Naive B cell (primary cell): ENCODE data around the gene RNF181. TPM values are rescaled to one million over a fixed set of nuclear protein-coding genes. Genes with fewer than 3 reads are reported as not detected.

ENCODE experiments used
- ATAC-seq, 2 donors: fragments of 150-1000 bp; cut with Tn5 transposase; 2 replicates each; pipeline ENCODE4 v1.10.0; 2021; ENCODE audit warnings: low read depth in 2 of 2, mild to moderate bottlenecking in 2 of 2, moderate library complexity in 2 of 2
- DNase-seq: peaks from one replicate; pipeline ENCODE4 v3.0.0; 2022
- H3K27ac Mint-ChIP-seq, 6 donors: one replicate each; pipeline ENCODE4 v1.8.0; 2020 to 2022; ENCODE audit warnings: mild to moderate bottlenecking in 6 of 6, mixed read lengths in 6 of 6, moderate library complexity in 5 of 6, inconsistent platforms in 2 of 6
- H3K27me3 Mint-ChIP-seq, 3 donors: one replicate each; pipeline ENCODE4 v1.8.0; 2021 to 2022; ENCODE audit warnings: mixed read lengths in 3 of 3, mild to moderate bottlenecking in 1 of 3
- H3K36me3 Mint-ChIP-seq, 2 donors: one replicate each; pipeline ENCODE4 v1.8.0; 2020 to 2022; ENCODE audit warnings: mixed read lengths in 2 of 2, inconsistent platforms in 1 of 2, mild to moderate bottlenecking in 1 of 2
- H3K4me1 Mint-ChIP-seq, 3 donors: one replicate each; pipeline ENCODE4 v1.8.0; 2020 to 2022; ENCODE audit warnings: mixed read lengths in 3 of 3, inconsistent platforms in 1 of 3, mild to moderate bottlenecking in 1 of 3, moderate library complexity in 1 of 3
- H3K4me3 Mint-ChIP-seq, 8 donors: one replicate each; pipeline ENCODE4 v1.8.0; 2020 to 2022; ENCODE audit warnings: mild to moderate bottlenecking in 8 of 8, mixed read lengths in 8 of 8, moderate library complexity in 8 of 8, inconsistent platforms in 2 of 8
- H3K9me3 Mint-ChIP-seq, 7 donors: one replicate each; pipeline ENCODE4 v1.8.0; 2020 to 2022; ENCODE audit warnings: mixed read lengths in 7 of 7, mild to moderate bottlenecking in 5 of 7, inconsistent platforms in 2 of 7, moderate library complexity in 1 of 7
- polyA plus RNA-seq, 6 donors: library from polyadenylated mRNA; unstranded; fragments of 300-500 nt; fragmentation: Illumina TruSeq; gene quantifications; one replicate each; pipeline ENCODE4 v1.2.3, GENCODE V29; 2021; ENCODE audit warnings: low read depth in 6 of 6

Gene RNF181
- polyA plus RNA-seq, 6 donors from 2014 or later = 152 to 207 (median 187) TPM

DNA sequence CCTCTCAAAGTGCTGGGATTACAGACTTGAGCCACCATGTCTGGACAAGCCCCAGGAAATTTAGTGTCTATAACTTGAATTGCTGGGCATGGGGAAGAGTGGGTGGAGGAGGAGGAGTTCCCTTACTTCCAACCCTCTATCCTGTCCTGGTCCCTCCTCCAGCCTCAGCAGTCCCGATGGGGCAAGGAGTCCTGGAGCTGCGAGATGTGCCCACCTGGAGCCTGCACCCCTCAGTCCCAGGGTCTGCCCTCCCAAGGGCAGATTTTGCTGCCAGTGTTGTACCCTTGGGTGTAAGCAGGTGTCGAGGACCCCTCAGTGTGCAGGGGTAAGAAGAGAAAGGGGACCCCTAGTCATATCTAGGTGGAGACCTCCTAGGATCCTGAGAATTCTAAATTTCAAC lies 15.3 kb upstream of the RNF181 start:
- Mint-ChIP-seq H3K4me3 (peak overlapping the region in 7 of 8 donors; percentile 47 to 94 (median 82)), H3K9me3 (no peaks in the 10 kb centered on the region), H3K27ac (peak overlapping the region in 1 of 6 donors; percentile 76), H3K36me3 (peaks cover 12 to 13% of the 10 kb centered on the region in 2 donors), H3K4me1 (peaks cover 42 to 63% (median 53%) of the 10 kb centered on the region in 3 donors), H3K27me3 (no peaks in the 10 kb centered on the region)
- ATAC-seq = no peak
- no peak for DNase-seq

- DNase-seq = no peak
- Mint-ChIP-seq H3K27ac (peak overlapping the region in 2 of 6 donors; percentile 54 to 57), H3K4me1 (peaks cover 47 to 74% (median 60%) of the 10 kb centered on the region in 3 donors), H3K9me3 (no peaks in the 10 kb centered on the region), H3K36me3 (peaks cover 12 to 13% of the 10 kb centered on the region in 2 donors), H3K27me3 (no peaks in the 10 kb centered on the region), H3K4me3 (peak overlapping the region in 6 of 8 donors; percentile 34 to 83 (median 61))
- no peak for ATAC-seq
Measured at GRCh38 chr2:85582492-85582891, 13.1 kb upstream of the RNF181 start.

GRCh38 chr2:85583667-85584353 lies 11.7 kb upstream of the RNF181 start:
- ATAC-seq (no peak), DNase-seq (no peak)
- H3K27ac Mint-ChIP-seq = peak overlapping the region in 5 of 6 donors; percentile 41 to 87 (median 68)

GRCh38 chr2:85584354-85584856 lies 11.1 kb upstream of the RNF181 start, which contains the start of gene VAMP5:
VAMP5 (plus strand) TSS chr2:85584431; CDS start chr2:85584491, 60 bp downstream.
- peaks cover 12 to 13% of the 10 kb centered on the region in 2 donors for H3K36me3 Mint-ChIP-seq
- H3K9me3 Mint-ChIP-seq = no peaks in the 10 kb centered on the region
- DNase-seq (peak; percentile 29), ATAC-seq (peak; percentile 66 to 71)
- H3K4me1 Mint-ChIP-seq = peaks cover 41 to 67% (median 55%) of the 10 kb centered on the region in 3 donors
- peak within 1 kb of the TSS in 5 of 6 donors; percentile 59 to 95 (median 86) for H3K27ac Mint-ChIP-seq
- peak within 1 kb of the TSS; percentile 72 to 93 (median 90) for H3K4me3 Mint-ChIP-seq
- H3K27me3 Mint-ChIP-seq = no peaks in the 10 kb centered on the region

More at GRCh38 chr2:85583667-85584353, 11.7 kb upstream of the RNF181 start:
- Mint-ChIP-seq H3K27me3 (no peaks in the 10 kb centered on the region), H3K4me3 (peak overlapping the region; percentile 72 to 93 (median 88)), H3K36me3 (peaks cover 12 to 13% of the 10 kb centered on the region in 2 donors), H3K9me3 (no peaks in the 10 kb centered on the region), H3K4me1 (peaks cover 46 to 73% (median 60%) of the 10 kb centered on the region in 3 donors)

DNA sequence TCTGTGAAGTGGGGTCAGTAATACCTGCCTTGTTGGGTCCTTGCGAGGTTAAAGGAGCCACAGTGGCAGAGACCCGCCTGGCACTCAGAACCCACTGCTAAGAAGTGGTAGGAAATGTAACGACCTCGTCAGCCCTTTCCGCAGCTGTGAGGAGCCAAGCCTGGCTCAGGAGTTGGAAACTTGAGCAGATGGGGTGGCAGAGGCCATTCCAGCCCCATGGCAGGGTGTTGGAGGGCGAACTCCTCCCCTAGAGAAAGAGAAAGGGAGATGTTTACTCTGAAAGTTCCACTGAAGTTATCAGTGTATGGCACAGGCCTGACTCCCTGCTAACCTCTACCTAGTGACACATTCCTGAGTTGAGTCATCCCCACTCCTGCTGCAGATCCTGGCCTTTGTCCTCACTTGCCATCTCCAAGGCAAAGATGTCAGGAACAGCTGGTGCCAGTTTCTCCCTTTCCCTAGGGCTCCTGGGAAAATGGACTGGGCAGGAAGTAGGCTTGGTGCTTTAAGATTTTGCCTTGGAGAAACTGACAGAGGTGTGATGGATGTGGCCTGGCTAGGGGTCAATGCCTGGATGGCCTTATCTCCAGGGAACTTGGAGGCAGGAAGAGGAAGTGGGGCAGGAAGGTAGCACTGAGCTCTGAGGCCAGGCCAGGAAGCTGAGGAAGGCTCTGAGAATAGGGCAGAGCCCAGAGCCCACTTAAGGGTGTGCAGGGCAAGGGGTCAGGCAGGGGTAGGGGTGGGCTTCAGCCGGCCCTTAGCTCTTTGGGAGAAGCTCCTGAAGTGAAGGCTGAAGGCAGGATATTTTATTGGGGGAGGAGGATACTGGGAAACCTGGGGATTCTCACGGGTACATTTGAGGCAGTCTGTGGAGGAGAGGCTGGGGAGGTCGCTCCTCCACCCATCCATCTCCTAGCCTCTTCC lies 10.4 kb upstream of the RNF181 start:
- H3K36me3 Mint-ChIP-seq = peaks cover 12 to 13% of the 10 kb centered on the region in 2 donors
- DNase-seq = peak; percentile 14
- peak overlapping the region; percentile 35 to 95 (median 79) for H3K27ac Mint-ChIP-seq
- no peaks in the 10 kb centered on the region for H3K9me3 Mint-ChIP-seq
- no peaks in the 10 kb centered on the region for H3K27me3 Mint-ChIP-seq
- ATAC-seq = peak; percentile 46 to 54
- peak overlapping the region; percentile 72 to 93 (median 90) for H3K4me3 Mint-ChIP-seq
- peaks cover 37 to 62% (median 48%) of the 10 kb centered on the region in 3 donors for H3K4me1 Mint-ChIP-seq

DNA sequence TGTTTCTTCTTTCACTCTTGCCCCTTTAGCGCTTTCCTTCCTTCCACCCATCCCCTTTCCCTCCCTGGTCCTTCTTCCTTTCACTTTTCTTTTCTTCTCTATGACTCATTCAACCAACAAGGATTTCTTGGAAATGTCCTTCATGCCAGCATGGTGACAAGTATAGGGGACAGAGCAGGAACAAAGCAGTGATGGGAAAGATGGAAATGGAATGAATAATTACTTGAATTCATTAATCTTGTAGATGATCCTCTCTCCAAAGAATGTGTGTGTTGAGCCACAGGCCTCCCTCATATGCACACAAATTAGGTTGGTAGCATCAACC lies 9.8 kb upstream of the RNF181 start:
- Mint-ChIP-seq H3K4me1 (peaks cover 34 to 60% (median 44%) of the 10 kb centered on the region in 3 donors), H3K9me3 (no peaks in the 10 kb centered on the region), H3K4me3 (peak overlapping the region in 7 of 8 donors; percentile 72 to 93 (median 88)), H3K27me3 (no peaks in the 10 kb centered on the region), H3K27ac (peak overlapping the region in 4 of 6 donors; percentile 21 to 74 (median 38)), H3K36me3 (peaks cover 12 to 13% of the 10 kb centered on the region in 2 donors)
- DNase-seq (no peak), ATAC-seq (no peak)

GRCh38 chr2:85588236-85588635 lies 7.3 kb upstream of the RNF181 start:
- peak overlapping the region in 3 of 8 donors; percentile 15 to 77 (median 31) for H3K4me3 Mint-ChIP-seq
- peak overlapping the region in 2 of 6 donors; percentile 14 to 34 for H3K27ac Mint-ChIP-seq
- no peaks in the 10 kb centered on the region for H3K36me3 Mint-ChIP-seq
- peaks cover 32 to 48% (median 44%) of the 10 kb centered on the region in 3 donors for H3K4me1 Mint-ChIP-seq
- H3K9me3 Mint-ChIP-seq = no peaks in the 10 kb centered on the region
- DNase-seq = no peak
- H3K27me3 Mint-ChIP-seq = no peaks in the 10 kb centered on the region
- ATAC-seq = no peak

- no peaks in the 10 kb centered on the region for H3K27me3 Mint-ChIP-seq
- H3K36me3 Mint-ChIP-seq = no peaks in the 10 kb centered on the region
- H3K27ac Mint-ChIP-seq = peak overlapping the region in 1 of 6 donors; percentile 34
- DNase-seq (no peak), ATAC-seq (no peak)
- peaks cover 29 to 48% (median 40%) of the 10 kb centered on the region in 3 donors for H3K4me1 Mint-ChIP-seq
- peak overlapping the region in 3 of 8 donors; percentile 15 to 77 (median 31) for H3K4me3 Mint-ChIP-seq
- H3K9me3 Mint-ChIP-seq = no peaks in the 10 kb centered on the region
Measured at GRCh38 chr2:85588645-85589044, 6.9 kb upstream of the RNF181 start.

DNA sequence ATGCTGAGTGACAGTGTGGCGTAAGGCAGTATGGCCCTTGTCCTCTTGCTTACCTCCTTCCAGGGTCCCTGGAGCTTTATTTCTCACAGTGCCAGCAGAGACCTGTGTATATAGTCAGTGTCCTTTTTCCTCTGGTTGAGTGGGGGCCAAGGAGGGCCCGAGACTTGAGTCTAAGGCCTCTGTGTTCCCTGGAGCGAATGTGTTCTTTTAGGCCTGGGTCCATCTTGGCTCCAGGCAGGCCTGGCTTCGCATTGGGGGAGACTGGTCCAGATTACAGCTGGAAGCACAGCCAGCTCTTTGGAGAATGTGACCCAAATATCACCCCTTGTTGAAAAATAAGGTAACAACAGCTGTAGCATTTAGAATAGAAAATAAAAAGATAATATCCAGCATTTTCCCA lies 6.4 kb upstream of the RNF181 start:
- no peak overlapping the region for H3K27ac Mint-ChIP-seq
- H3K27me3 Mint-ChIP-seq = no peaks in the 10 kb centered on the region
- peaks cover 32 to 48% (median 42%) of the 10 kb centered on the region in 3 donors for H3K4me1 Mint-ChIP-seq
- H3K4me3 Mint-ChIP-seq = no peak overlapping the region
- no peak for DNase-seq
- no peak for ATAC-seq
- no peaks in the 10 kb centered on the region for H3K9me3 Mint-ChIP-seq
- H3K36me3 Mint-ChIP-seq = no peaks in the 10 kb centered on the region

DNA sequence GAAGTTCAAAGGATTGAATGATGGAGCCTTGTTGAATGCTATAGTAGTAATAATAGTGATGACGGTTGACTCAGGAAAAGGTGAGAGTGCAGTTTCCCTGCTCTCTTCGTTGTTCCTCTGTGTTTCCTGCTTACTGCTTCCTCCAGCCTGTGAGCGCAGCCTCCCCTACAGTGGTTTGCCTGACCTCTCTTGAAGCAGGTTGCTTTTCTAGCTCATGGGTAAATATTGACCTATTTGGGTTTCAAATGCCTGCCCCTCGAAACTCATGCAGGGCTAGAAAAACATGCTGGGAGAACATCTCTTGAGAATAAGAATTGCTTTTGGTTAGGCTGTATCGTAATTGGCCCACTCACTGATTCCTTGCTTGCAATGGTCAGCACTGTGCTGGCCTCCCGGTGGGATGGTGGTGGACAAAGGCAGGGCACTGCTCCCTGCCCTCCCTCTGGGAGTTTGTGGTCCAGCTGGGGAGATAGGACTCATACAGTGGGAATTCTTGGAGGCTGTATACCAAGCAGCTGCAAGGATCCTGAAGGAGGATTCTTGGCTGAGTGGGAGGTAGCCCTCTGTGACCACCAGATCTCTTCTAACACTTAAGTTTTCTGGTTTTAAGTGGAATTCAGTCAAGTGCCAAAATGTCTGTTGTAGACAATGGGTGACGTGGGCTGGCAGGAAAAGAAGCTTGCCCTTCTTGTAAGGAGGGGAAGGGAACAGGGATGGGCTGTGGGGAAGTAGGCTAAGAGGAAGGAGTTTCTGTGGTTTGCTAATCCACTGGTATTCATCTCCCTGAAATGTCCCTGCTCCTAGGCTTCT lies 5.4 kb upstream of the RNF181 start:
- no peak for DNase-seq
- peak overlapping the region in 1 of 8 donors; percentile 54 for H3K4me3 Mint-ChIP-seq

DNA sequence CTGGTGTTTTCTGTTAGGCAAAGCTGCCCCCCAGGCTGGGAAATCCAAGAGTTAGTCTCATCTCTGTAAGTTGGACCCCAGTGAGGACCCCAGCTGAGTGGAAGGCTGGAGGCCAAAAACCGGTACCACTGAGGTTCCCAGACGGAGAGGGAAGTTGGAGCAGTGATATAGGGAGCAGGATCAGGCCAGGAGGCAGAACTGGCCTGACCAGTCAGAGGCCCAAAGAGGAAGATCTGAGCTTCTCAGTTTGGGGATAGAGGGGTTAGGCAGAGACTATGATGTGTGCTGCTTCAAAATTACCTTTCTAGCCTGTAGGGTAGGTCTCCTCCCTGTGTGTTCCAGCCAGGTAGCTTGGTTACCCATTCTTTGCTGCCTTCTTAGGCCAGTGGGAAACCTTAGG lies 4.6 kb upstream of the RNF181 start:
- Mint-ChIP-seq H3K27ac (peak overlapping the region in 2 of 6 donors; percentile 12 to 47), H3K4me1 (peaks cover 34 to 52% (median 40%) of the 10 kb centered on the region in 3 donors), H3K36me3 (no peaks in the 10 kb centered on the region), H3K27me3 (no peaks in the 10 kb centered on the region), H3K4me3 (peak overlapping the region in 1 of 8 donors; percentile 65), H3K9me3 (no peaks in the 10 kb centered on the region)
- ATAC-seq = no peak
- no peak for DNase-seq

More for the DNA sequence above, 5.4 kb upstream of the RNF181 start:
- H3K4me1 Mint-ChIP-seq = peaks cover 34 to 52% (median 42%) of the 10 kb centered on the region in 3 donors
- no peak for ATAC-seq
- H3K27ac Mint-ChIP-seq = peak overlapping the region in 1 of 6 donors; percentile 56
- H3K36me3 Mint-ChIP-seq = no peaks in the 10 kb centered on the region
- no peaks in the 10 kb centered on the region for H3K9me3 Mint-ChIP-seq
- no peaks in the 10 kb centered on the region for H3K27me3 Mint-ChIP-seq

GRCh38 chr2:85591563-85591962 lies 4.0 kb upstream of the RNF181 start:
- DNase-seq (no peak), ATAC-seq (no peak)
- peaks cover 40 to 55% (median 42%) of the 10 kb centered on the region in 3 donors for H3K4me1 Mint-ChIP-seq
- H3K27me3 Mint-ChIP-seq = no peaks in the 10 kb centered on the region
- no peak overlapping the region for H3K27ac Mint-ChIP-seq
- H3K4me3 Mint-ChIP-seq = peak overlapping the region in 2 of 8 donors; percentile 61 to 65
- no peaks in the 10 kb centered on the region for H3K9me3 Mint-ChIP-seq
- no peaks in the 10 kb centered on the region for H3K36me3 Mint-ChIP-seq
